HUES64 (cell line): ENCODE results near the gene TSC2.

Experiments
- H3K27ac ChIP-seq: 2 replicates; pipeline ENCODE4 v1.7.0; 2013; ENCODE audit warnings: low read depth, low read length, inconsistent platforms
- H3K27me3 ChIP-seq: 2 replicates; pipeline ENCODE4 v1.6.1; 2013; ENCODE audit warnings: mild to moderate bottlenecking, low read length; ENCODE audit not compliant: insufficient read depth
- H3K36me3 ChIP-seq: 2 replicates; pipeline ENCODE4 v1.6.1; 2013; ENCODE audit warnings: mild to moderate bottlenecking, low read length; ENCODE audit not compliant: insufficient read depth
- H3K4me1 ChIP-seq: 2 replicates; pipeline ENCODE4 v1.6.1; 2013; ENCODE audit warnings: mild to moderate bottlenecking, low read length, moderate library complexity; ENCODE audit not compliant: insufficient read depth
- H3K4me3 ChIP-seq: 2 replicates; pipeline ENCODE4 v1.5.1; 2013; ENCODE audit warnings: mild to moderate bottlenecking, low read length, moderate library complexity
- H3K9ac ChIP-seq: 2 replicates; pipeline ENCODE4 v1.6.1; 2013; ENCODE audit warnings: mild to moderate bottlenecking, low read depth, low read length
- H3K9me3 ChIP-seq: 2 replicates; pipeline ENCODE4 v1.6.1; 2013; ENCODE audit warnings: low read depth, low read length; ENCODE audit not compliant: insufficient read depth
- WGBS: fragments of 150-250, 120-280 bp; methylation state at CpG from one replicate; pipeline ENCODE4 v1.1.7; 2013; ENCODE audit warnings: missing lambda C conversion rate; 5-methylcytosine and 5-hydroxymethylcytosine counted together

The TSC2 gene

GRCh38 chr16:2003827-2004641, 43.8 kb upstream of the TSC2 start:
- Histone ChIP-seq H3K27me3 (no peaks in the 10 kb centered on the region), H3K9ac (peak overlapping the region; percentile 56), H3K9me3 (no peaks in the 10 kb centered on the region), H3K36me3 (peaks cover 52% of the 10 kb centered on the region), H3K27ac (peak overlapping the region; percentile 74; the same call in 1 of the 2 replicates), H3K4me1 (peaks cover 14% of the 10 kb centered on the region; the same call in 1 of the 2 replicates), H3K4me3 (peak overlapping the region; percentile 34)
- 33% methylated on average over 36 of the region's 36 CpGs for WGBS

GRCh38 chr16:2004795-2005517, 42.8 kb upstream of the TSC2 start:
- 90% methylated on average over 34 of the region's 34 CpGs for WGBS
- Histone ChIP-seq H3K9me3 (no peaks in the 10 kb centered on the region), H3K4me3 (no peak overlapping the region), H3K36me3 (peaks cover 43% of the 10 kb centered on the region), H3K9ac (no peak overlapping the region), H3K27ac (peak overlapping the region; percentile 74; the same call in 1 of the 2 replicates), H3K27me3 (no peaks in the 10 kb centered on the region), H3K4me1 (peaks cover 14% of the 10 kb centered on the region; the same call in 1 of the 2 replicates)

- no peak overlapping the region for H3K9ac ChIP-seq
These were observed 42.1 kb upstream of the TSC2 start for GRCh38 chr16:2005646-2006045.

GRCh38 chr16:2006317-2006716, 41.5 kb upstream of the TSC2 start:
- peaks cover 19% of the 10 kb centered on the region; the same call in 1 of the 2 replicates for H3K4me1 ChIP-seq
- no peak overlapping the region for H3K9ac ChIP-seq
- WGBS = 91% methylated on average over 8 of the region's 8 CpGs
- H3K27me3 ChIP-seq = no peaks in the 10 kb centered on the region
- no peak overlapping the region for H3K27ac ChIP-seq
- no peaks in the 10 kb centered on the region for H3K9me3 ChIP-seq
- peaks cover 30% of the 10 kb centered on the region for H3K36me3 ChIP-seq
- no peak overlapping the region for H3K4me3 ChIP-seq

More at GRCh38 chr16:2005646-2006045, 42.1 kb upstream of the TSC2 start:
- no peaks in the 10 kb centered on the region for H3K27me3 ChIP-seq
- H3K27ac ChIP-seq = no peak overlapping the region
- no peaks in the 10 kb centered on the region for H3K9me3 ChIP-seq
- H3K4me1 ChIP-seq = peaks cover 19% of the 10 kb centered on the region; the same call in 1 of the 2 replicates
- peaks cover 37% of the 10 kb centered on the region for H3K36me3 ChIP-seq
- no peak overlapping the region for H3K4me3 ChIP-seq
- WGBS = 92% methylated on average over 21 of the region's 21 CpGs

GRCh38 chr16:2007081-2007836, 40.5 kb upstream of the TSC2 start:
- Histone ChIP-seq H3K4me1 (peaks cover 19% of the 10 kb centered on the region; the same call in 1 of the 2 replicates), H3K27ac (no peak overlapping the region), H3K9ac (peak overlapping the region; percentile 36; the same call in 1 of the 2 replicates), H3K4me3 (peak overlapping the region; percentile 96; the same call in 1 of the 2 replicates), H3K27me3 (no peaks in the 10 kb centered on the region), H3K9me3 (no peaks in the 10 kb centered on the region), H3K36me3 (peaks cover 21% of the 10 kb centered on the region)
- 92% methylated on average over 16 of the region's 16 CpGs for WGBS

GRCh38 chr16:2008009-2008526, 39.7 kb upstream of the TSC2 start:
- Histone ChIP-seq H3K27me3 (no peaks in the 10 kb centered on the region), H3K9me3 (no peaks in the 10 kb centered on the region), H3K9ac (no peak overlapping the region), H3K4me1 (peaks cover 19% of the 10 kb centered on the region; the same call in 1 of the 2 replicates), H3K27ac (no peak overlapping the region), H3K4me3 (peak overlapping the region; percentile 96), H3K36me3 (peaks cover 13% of the 10 kb centered on the region)
- WGBS = 91% methylated on average over 15 of the region's 15 CpGs

GRCh38 chr16:2008631-2009163, 39.1 kb upstream of the TSC2 start:
- Histone ChIP-seq H3K27me3 (no peaks in the 10 kb centered on the region), H3K27ac (peak overlapping the region; percentile 73; the same call in 1 of the 2 replicates), H3K36me3 (peaks cover 7% of the 10 kb centered on the region), H3K4me1 (peaks cover 19% of the 10 kb centered on the region; the same call in 1 of the 2 replicates), H3K9me3 (no peaks in the 10 kb centered on the region), H3K9ac (peak overlapping the region; percentile 92), H3K4me3 (peak overlapping the region; percentile 96)
- WGBS = 12% methylated on average over 23 of the region's 23 CpGs

- H3K9me3 ChIP-seq = no peaks in the 10 kb centered on the region
- H3K9ac ChIP-seq = peak overlapping the region; percentile 92
- H3K36me3 ChIP-seq = peaks cover 7% of the 10 kb centered on the region
- peaks cover 17% of the 10 kb centered on the region; the same call in 1 of the 2 replicates for H3K4me1 ChIP-seq
- WGBS = under 1% methylated on average over 55 of the region's 55 CpGs
- H3K4me3 ChIP-seq = peak overlapping the region; percentile 96
- H3K27me3 ChIP-seq = no peaks in the 10 kb centered on the region
- H3K27ac ChIP-seq = peak overlapping the region; percentile 73; the same call in 1 of the 2 replicates
These were observed 38.5 kb upstream of the TSC2 start for GRCh38 chr16:2009164-2009711.

- 4% methylated on average over 52 of the region's 52 CpGs for WGBS
- H3K27ac ChIP-seq = peak within 1 kb of the TSS; percentile 81
These were observed 37.8 kb upstream of the TSC2 start, which contains the start of gene ZNF598 for GRCh38 chr16:2009791-2010510. Gene ZNF598, minus strand, starts transcription at chr16:2009821.

More at GRCh38 chr16:2009791-2010510, 37.8 kb upstream of the TSC2 start, which contains the start of gene ZNF598:
- Histone ChIP-seq H3K9ac (peak within 1 kb of the TSS; percentile 92), H3K4me1 (peaks cover 14% of the 10 kb centered on the region; the same call in 1 of the 2 replicates), H3K4me3 (peak within 1 kb of the TSS; percentile 96), H3K27me3 (no peaks in the 10 kb centered on the region), H3K36me3 (peaks cover 7% of the 10 kb centered on the region), H3K9me3 (no peaks in the 10 kb centered on the region)
